DND-41 (cell line): Measurements from ENCODE around the gene FOXP1.

Experiments
- EZH2 ChIP-seq: IDR thresholded peaks from 3 replicates; pipeline ENCODE4 v1.6.1; 2012; ENCODE audit warnings: borderline replicate concordance, low read depth, mild to moderate bottlenecking, moderate library complexity, low read length, inconsistent platforms; ENCODE audit not compliant: severe bottlenecking
- TF ChIP-seq, protein P1 (sequence below): IDR thresholded peaks from 2 replicates; pipeline ENCODE4 v1.5.1; 2012; ENCODE audit warnings: borderline replicate concordance, low read length, moderate library complexity, mild to moderate bottlenecking; ENCODE audit not compliant: poor library complexity, severe bottlenecking; ENCODE audit errors: extremely low read depth

DNA sequence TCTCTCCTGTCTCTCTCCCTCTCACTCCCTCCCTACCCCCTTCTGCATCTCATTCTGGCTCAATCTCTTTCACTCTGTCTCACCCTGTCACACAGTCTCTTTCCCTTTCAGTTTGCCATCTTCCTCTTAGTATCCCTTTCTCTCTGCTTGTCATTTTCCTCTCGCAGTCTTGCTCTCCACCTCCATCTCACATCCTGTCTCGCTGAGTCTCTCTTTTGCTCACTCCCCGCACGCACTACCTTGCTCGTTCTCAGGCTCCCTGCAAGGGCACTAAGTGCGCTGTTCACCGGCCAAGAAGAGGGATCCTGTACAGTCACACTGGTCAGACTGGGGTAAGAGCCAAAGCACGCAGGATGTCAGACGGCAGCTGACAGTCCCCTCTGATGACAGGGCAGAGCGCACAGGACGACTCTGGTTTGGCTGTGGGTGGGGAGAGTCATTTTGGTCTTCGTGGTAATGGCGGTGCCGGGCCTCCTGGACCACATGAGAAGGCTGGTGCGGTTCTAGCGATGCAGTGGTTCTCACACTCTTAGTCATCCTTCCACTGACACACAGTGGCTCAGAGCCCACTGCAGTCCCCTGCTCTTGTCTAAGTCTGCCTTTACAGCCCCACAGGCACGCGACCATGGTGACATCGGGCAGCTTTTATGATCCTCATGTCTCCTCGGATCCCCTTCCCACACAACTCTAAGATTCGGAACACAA lies 356.8 kb downstream of the FOXP1 start:
- TF ChIP-seq EZH2, result no peak
- TF ChIP-seq, protein P1, sequence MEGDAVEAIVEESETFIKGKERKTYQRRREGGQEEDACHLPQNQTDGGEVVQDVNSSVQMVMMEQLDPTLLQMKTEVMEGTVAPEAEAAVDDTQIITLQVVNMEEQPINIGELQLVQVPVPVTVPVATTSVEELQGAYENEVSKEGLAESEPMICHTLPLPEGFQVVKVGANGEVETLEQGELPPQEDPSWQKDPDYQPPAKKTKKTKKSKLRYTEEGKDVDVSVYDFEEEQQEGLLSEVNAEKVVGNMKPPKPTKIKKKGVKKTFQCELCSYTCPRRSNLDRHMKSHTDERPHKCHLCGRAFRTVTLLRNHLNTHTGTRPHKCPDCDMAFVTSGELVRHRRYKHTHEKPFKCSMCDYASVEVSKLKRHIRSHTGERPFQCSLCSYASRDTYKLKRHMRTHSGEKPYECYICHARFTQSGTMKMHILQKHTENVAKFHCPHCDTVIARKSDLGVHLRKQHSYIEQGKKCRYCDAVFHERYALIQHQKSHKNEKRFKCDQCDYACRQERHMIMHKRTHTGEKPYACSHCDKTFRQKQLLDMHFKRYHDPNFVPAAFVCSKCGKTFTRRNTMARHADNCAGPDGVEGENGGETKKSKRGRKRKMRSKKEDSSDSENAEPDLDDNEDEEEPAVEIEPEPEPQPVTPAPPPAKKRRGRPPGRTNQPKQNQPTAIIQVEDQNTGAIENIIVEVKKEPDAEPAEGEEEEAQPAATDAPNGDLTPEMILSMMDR, result no peak
